AG10803 (cell line): Measurements from ENCODE around the gene WFS1.

Experiments used
- DNase-seq: peaks from one replicate; pipeline ENCODE4 v3.0.0; 2010; ENCODE audit warnings: low read depth
- H3K4me3 ChIP-seq: 2 replicates; pipeline ENCODE4 v1.5.1; 2011; ENCODE audit warnings: mild to moderate bottlenecking, low read length, control low read depth
- TF ChIP-seq, protein P1 (sequence below): conservative IDR thresholded peaks from 2 replicates; pipeline ENCODE4 v1.5.1; 2011; ENCODE audit warnings: mild to moderate bottlenecking, low read length, control low read depth, inconsistent platforms

WFS1 gene

DNA sequence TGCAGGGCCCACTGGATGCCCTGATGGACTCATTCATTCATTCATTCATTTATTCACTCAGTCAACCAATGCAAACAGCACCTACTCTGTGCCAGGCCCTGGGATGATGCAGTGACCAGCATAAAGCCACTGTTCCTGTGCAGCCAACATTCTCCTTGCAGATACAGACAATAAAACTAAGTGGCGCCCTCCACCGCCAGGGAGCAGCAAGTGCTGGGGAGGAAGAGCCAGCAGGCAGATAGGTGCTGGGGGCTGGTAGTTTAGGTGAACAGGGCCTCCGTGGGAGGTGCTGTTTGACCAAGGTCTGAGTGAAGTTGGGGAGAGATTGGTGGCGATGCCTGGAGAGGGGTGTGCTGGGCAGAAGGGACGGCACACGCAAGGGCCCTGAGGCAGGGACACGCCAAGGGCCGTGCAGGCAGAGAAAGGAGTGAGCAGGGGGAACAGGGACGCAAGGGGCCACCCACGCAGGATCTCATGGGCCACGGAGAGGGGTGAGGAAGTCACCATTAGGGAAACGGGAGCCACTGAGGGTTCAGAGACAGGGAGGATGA is 65.5 kb downstream of the WFS1 start:
- TF ChIP-seq, protein P1, sequence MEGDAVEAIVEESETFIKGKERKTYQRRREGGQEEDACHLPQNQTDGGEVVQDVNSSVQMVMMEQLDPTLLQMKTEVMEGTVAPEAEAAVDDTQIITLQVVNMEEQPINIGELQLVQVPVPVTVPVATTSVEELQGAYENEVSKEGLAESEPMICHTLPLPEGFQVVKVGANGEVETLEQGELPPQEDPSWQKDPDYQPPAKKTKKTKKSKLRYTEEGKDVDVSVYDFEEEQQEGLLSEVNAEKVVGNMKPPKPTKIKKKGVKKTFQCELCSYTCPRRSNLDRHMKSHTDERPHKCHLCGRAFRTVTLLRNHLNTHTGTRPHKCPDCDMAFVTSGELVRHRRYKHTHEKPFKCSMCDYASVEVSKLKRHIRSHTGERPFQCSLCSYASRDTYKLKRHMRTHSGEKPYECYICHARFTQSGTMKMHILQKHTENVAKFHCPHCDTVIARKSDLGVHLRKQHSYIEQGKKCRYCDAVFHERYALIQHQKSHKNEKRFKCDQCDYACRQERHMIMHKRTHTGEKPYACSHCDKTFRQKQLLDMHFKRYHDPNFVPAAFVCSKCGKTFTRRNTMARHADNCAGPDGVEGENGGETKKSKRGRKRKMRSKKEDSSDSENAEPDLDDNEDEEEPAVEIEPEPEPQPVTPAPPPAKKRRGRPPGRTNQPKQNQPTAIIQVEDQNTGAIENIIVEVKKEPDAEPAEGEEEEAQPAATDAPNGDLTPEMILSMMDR, result no peak
- no peak overlapping the region for H3K4me3 ChIP-seq
- DNase-seq, result no peak

DNA sequence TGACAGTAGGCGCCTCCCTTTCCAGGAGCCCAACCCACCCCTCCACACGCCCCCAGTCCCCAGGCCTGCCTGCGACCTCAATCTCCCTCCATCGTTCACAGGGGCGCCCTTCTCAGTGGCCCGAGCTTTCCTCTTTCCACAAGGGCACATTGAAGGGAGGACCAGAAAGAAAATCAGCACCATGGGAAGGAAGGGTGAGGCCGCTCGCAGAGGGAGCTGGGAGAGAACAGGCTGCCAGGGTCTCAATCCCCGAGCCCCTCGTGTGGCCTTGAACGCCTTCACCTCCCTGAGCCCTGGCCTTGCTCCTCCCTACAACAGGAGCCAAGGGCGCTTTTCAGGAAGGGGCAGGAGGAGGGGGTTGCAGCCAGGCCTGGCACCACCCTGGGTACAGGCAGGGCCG is 66.5 kb downstream of the WFS1 start:
- TF ChIP-seq, protein P1, result no peak
- DNase-seq, result no peak

DNA sequence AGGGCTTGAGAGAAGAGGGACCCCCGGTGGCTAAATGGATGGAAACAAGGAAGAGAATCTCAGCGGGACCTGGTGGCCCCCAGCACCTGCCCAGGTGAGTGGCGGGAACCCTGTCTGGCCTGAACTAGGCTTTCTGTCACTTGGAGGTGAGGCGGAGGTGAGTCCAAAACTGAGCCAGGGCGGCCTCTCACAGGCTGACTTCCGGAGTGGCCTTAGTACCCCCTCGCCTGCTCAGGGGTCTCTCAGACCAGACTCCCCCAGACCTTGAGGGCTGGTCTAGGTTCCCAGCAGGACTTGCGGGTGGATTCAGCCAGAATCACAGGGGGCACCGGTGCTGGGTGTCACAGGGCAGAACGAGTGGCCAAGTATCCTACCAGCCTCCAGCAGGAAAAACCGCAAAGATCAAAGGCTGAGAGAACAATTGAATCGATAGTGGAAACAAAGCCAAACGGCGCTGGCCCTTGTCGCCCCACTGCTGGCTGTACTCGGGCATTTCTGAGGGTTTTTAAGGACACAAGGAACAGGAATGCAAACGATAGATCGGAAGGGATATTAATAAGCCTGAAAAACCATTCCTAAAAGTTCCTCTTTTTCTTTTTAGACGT is 67.8 kb downstream of the WFS1 start:
- TF ChIP-seq, protein P1, result no peak
- no peak for DNase-seq

More for the DNA sequence above, 66.5 kb downstream of the WFS1 start:
- no peak overlapping the region for H3K4me3 ChIP-seq

DNA sequence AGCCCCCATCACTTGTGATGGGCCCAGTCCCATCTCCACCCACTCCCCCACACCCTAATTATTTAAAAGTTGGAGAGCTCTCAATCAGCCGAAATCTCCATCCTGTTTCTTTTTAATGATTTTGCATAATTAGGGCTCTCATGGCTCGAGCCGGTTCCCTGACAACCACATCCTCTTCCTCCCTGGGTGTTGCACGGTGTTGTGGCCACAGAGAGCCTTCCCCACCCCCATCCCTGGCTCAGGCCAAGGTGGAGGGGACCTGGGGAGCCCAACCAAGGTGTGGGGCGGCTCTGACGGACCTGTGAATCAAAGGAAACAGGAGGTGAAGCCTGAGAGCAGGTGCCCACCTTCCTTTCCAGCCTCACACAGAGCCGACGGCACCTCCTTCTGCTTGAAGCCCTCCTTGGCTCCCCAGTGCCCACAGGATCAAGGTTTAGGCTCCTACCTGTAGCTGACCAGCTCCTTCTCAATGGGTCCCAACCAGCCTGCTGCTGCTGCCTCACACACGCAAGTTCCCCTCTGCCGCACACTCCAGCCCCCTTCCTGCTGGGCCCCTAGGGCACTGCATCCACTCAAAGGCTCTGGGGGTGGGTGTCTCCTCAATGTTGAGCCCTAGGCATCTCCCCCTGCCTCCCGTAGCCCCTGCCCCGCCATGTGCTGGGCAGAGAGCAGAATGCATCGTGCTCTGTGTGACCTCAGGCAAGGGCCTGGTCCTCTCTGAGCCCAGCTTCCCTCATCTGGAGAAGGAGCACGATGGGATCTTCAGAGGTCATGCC is 68.7 kb downstream of the WFS1 start:
- TF ChIP-seq, protein P1, result no peak
- no peak for DNase-seq
- no peak overlapping the region for H3K4me3 ChIP-seq

More for the DNA sequence above, 67.8 kb downstream of the WFS1 start:
- H3K4me3 ChIP-seq, result no peak overlapping the region

DNA sequence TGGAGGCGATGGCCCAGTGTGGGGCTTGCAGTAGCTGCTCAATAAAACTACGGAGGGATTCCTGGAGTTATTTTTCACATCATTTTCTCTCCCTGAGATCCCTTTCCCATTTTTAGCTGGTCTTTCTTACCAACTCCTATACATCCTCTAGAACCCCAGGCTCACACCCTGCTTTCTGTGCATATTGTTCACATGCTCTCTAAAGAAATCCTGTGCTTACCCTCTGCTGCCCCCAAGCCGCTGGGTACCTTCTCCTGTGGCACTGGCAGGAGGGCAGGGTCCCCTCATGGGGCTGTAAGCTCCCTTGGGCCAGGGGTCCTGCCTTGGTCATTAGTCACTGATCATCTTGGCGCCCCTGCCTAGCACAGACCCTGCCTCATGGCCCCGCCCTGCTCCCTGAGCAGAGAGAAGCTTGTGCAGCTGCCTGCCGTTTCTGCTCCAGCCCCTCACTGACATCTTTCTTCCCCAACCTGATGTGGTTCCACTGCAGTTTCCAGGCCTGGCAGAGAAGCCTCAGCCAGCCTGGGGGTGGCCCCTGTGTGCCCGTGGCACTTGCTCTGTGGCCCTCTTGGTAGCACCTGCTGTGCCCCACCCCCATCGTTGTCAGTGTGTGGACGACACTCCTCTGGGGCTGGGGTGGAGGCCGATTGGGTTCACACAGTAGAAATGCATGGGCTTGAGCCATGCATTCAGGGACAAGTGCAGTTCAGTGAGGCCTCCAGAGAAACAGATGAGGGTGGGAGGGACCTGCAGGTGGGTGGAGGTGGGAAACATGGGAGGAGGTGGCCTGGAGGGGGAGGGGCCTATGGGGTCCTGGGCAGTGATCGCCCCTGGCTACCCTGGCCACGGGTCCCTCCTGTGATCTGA is 69.5 kb downstream of the WFS1 start:
- TF ChIP-seq, protein P1, result no peak
- DNase-seq, result no peak
- H3K4me3 ChIP-seq, result no peak overlapping the region

DNA sequence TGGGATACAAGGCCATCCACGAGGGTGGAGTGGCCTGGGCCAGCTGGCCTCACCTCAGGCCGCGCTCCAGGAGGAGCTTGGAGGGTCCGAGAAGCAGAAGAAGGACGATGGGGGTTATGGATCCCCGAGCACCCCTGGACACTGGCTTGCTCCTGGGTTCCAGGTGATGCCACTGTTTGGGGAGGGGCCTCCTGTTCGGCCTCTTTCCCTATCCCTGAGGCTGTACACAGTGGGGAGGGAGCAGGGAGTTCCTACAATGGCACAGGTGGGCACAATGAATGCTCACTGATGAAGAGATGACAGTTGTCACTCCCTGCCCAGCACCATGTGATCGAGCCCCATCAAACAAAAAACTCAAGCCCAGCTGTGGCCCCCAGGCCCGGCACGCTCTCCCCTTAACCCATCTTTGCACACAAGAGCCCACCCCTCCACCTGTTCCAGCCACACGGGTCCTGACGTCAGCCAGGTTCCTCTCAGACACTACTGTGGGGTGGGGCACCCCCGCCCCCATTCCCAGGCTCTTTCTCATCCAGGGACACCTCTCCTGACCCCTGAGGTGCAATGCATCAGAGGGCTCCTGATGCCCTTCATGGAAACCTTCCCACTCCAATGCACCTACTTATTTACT is 70.3 kb downstream of the WFS1 start:
- TF ChIP-seq, protein P1, result no peak
- DNase-seq, result no peak

More for the DNA sequence above, 70.3 kb downstream of the WFS1 start:
- H3K4me3 ChIP-seq, result no peak overlapping the region
